NCI-H1092 treated with DMSO at 0.1 percent for 48 hours (cell line): ENCODE data around the gene FHIT.
"Not testable (repeated sequence)": the region's sequence is repeated elsewhere in the genome, so short reads cannot be mapped to it uniquely, and the experiment has no call there.

Source experiments
- DNase-seq: peaks from one replicate; lab custom pipeline; 2025; lab: John Stamatoyannopoulos, UW

FHIT gene

GRCh38 chr3:60557122-60557521, 694.1 kb downstream of the FHIT start:
- no peak for DNase-seq

DNA sequence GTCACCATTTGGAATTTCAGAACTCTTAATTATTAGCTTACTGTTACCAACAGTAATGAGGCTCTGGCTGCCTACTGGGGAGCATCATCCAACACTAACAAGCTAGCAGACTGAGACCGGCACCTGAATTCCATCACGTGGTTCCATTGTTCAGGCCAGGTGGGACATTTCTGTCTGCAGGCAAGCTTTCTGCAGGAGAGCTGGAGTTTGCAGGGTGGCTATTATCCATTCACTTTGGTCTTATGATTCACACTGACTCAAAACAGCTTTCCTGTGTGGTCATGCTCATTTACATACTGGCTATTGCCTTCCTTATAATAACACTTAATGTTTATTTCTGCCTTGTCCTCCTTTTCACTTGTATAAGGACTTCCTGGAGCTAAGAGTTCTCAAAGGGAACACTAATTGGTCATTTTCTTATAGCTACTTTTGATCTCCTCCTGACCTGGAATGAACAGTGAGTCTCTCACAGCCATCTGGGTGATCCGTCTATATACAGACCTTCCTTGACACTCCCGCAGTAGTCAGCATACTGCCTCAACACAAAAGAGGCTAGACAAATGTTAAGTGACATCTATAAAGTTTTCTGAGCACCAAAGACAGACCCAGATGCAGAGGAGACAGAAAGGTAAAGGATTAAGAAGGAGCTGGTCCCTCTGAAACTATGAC, 695.4 kb downstream of the FHIT start:
- no peak for DNase-seq

DNA sequence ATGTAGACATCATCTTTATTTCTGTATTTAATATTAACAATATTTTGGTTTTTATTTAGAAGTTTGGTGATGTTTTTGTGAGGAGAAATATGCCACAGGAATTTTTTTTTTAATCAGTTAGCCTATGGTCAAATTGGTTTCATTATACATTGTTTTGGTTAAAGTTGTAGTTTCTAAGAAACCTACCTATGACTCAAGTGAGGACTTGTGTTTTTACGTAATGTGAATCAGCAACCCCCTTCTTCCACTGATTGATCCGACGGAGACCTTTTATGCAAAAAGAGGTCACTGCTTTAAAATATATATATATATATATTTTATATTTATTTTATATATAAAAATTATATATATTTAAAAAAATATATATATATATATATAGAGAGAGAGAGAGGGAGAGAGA, 698.1 kb downstream of the FHIT start:
- DNase-seq = no peak

- no peak for DNase-seq
These were observed 698.7 kb downstream of the FHIT start for GRCh38 chr3:60552581-60552980.

GRCh38 chr3:60551455-60552209, 699.6 kb downstream of the FHIT start:
- no peak for DNase-seq

DNA sequence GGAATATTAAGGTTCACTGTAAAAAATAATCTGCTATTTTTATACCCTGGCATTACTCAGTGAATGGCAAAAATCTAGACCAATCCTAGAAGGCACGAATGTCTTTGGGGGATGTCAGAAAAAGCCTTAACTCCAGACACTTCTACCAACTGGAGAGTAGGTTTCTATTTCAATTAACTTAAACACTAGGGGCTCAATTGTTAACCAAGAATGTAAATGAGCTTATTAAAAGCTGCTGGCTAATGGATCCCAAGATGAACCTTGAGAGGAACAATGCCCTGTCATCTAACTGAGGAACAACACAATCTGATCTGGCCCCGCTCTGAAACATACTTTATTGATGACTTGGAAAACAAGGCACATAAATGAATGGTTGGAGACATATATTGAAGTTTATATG, 701.4 kb downstream of the FHIT start:
- no peak for DNase-seq

DNA sequence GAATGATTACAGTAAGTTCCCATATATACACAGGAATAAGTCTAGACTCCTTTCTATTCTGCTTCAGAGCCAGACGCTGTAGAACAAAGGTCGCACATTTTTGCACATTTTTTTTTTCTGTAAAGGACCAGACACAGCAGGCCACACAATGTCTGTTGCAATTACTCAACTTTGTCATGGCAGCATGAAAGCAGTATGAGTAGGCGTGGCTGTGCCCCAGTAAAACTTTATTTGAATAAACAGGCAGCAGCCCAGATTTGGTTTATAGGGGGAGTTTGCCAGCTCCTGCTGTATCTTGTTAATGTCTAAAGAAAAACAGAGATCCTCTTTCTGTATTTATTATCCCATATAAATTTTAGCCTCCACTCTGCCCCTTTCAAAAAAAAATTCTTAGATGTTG, 708.3 kb downstream of the FHIT start:
- no peak for DNase-seq

GRCh38 chr3:60539394-60539793, 711.9 kb downstream of the FHIT start:
- not testable (repeated sequence) for DNase-seq

- peak; percentile 89 for DNase-seq
These were observed 714.8 kb downstream of the FHIT start for GRCh38 chr3:60536420-60536819.

DNA sequence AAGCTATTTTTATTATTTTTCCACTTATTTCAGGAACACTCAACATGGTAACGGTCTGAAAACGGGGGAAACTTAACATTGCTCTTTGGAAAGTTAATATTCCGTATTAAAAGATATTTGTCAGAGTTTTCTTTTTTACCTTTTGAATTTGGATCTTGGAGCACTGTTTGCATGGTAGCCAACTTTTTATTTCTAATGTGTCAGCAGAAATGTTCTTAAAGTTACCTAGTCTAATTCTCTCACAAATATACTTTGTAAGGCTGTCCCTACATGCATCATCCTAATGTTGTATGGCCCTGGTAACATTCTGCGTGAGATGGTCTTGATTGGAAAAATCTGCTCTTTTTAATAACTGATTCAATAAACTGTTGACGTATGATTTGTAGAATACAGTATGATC, 719.5 kb downstream of the FHIT start:
- DNase-seq = no peak

DNA sequence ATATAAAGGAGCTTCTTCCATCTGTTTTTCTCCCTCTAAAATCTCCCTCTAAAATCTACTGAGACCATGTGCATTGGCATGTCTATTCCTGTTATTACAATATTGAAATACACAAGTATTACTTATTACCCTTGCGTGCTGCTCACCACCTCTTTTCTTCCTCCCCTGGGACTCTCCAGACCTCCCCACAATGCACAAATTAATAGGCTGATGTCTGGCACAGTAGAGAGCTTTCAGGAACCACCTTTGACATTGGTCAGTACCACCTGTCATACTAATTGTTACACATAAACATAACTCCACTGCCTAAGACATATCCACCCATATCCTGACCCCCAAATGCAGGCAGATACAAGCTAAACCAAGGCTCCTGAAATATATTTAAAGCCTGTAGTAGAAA, 722.6 kb downstream of the FHIT start:
- DNase-seq = no peak

- DNase-seq = no peak
These were observed 727.7 kb downstream of the FHIT start for GRCh38 chr3:60523536-60523935.

DNA sequence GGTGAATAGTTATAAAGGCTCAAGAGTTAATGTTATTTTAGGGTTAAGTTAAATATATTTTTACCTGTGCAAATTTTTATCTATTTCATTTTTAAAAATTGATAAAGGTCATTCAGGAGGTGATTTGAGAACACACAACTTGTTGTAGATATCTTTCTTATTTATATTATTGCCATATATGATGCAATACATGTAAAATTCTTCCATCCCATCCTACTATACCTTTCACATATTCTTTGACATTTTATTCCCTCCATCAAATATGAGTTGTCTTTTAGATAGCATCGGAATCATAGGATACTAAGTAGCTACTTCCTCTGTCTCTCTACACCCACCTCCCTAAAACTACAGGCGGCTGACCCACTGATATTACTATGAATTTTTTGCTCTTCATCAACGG, 734.1 kb downstream of the FHIT start:
- no peak for DNase-seq

DNA sequence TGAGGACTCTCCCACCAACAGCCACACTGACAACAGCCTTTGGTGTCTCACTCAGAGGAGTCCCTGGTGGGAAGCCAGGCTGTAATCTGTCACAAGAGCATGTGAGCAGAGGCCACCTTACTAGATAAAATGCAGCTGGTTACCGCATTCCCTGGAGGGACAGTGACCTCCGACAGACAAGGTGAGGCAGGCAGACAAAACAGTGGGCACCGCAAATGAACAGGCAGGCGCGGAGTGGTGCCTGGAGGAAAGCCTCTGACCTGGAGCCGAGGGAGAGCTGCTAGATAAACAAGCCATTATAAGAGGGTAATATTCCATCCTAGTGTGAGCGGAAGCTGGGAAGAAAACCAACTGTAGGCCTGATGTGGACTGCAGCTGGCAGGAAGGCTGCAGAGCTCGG, 736.4 kb downstream of the FHIT start:
- peak; percentile 23 for DNase-seq

DNA sequence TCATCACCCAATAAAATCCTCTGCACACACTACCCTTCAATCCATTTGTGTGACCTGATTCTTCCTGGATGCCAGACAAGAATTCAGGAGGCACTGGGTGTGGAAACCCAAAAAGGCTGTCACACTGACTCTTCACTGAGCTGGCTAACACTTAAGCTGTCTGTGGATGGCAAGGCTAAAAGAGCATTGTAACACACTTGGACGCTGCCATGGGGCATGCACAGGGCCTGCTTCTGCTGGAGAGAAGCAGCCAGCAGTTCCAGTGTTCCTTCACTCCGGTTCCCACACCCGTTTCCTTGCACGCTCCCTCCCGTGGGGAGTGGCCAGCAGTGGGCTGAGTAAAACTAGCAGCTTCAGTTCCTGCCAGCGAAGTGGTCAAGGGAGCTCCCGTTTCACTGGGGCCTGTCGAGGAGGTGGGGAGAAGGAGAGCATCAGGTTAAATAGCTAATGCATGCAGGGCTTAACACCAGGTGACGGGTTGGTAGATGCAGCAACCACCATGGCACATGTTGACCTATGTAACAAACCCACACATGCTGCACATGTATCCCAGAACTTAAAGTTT, 737.1 kb downstream of the FHIT start:
- no peak for DNase-seq

DNA sequence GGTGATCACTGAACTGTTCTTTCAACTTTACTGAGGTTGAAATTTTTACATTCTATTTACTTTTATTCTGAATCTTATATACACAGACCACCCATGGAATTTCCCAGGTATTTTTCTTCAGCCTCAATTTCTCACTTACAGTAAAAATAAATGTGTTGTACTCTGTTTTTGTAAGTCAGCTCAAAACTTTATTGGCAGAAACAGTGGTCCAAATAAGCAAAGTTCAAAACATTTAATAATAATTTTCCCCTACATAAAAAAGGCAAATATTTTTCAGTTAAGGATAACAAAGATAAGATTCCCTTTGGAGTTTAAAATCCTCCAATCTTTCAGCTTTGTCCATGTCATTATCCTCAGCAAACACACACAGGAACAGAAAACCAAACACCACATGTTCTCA, 738.0 kb downstream of the FHIT start:
- no peak for DNase-seq

DNA sequence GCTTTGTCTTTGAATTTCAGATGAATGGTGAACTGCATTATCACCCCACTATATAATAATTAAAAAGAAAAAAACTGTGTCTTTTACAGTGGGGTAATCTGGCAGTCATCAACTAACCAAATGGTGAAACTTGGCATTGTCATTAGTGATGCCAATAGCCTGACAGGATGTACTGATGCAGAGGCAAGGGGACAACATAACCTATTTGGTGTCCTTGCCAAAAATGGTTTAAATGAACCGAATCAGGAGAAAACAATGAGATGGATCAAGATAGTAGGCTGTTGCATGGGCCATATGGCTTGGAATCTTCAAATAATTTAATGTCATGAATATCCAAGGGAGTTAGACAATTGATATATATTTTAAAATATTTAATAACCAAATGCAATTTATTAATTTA, 738.7 kb downstream of the FHIT start:
- no peak for DNase-seq

DNA sequence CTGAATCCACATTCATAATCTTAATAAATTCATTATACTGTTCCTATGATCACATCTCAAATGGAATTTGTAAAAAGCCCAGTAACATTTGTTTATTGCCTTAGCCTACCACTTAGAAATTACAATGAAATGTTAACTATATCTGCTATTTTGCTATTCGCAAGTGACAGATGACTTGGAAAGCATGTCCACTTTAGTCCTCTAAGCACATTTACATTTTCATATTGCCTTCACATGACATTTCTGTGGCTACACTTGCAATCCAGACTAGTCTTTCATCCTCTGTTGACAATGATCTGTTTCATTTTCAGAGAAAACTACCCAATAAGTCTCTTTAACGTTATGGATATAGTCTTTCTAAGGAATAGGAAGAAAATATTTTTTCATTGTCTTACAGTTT, 741.8 kb downstream of the FHIT start:
- no peak for DNase-seq

GRCh38 chr3:60504827-60505457, 746.3 kb downstream of the FHIT start:
- no peak for DNase-seq

- no peak for DNase-seq
These were observed 749.9 kb downstream of the FHIT start for GRCh38 chr3:60501314-60501713.

DNA sequence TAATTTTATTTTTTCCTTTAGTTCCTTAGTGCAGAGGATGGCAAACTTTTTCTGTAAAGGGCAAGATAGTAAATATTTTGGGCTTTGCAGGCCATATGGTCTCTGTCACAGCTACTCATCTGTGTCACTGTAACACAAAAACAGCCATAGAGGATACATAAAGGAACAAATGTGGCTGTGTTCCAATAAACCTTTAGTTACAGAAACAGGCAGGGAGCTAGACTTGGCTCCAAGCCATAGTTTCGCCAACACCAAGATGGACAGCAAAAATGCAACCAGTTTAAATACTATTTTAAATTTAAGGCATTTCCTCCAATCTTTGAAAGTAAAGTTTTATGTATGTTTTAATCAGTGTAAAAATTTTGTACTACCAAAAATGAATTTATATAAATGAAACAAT, 753.4 kb downstream of the FHIT start:
- DNase-seq = peak; percentile 74

DNA sequence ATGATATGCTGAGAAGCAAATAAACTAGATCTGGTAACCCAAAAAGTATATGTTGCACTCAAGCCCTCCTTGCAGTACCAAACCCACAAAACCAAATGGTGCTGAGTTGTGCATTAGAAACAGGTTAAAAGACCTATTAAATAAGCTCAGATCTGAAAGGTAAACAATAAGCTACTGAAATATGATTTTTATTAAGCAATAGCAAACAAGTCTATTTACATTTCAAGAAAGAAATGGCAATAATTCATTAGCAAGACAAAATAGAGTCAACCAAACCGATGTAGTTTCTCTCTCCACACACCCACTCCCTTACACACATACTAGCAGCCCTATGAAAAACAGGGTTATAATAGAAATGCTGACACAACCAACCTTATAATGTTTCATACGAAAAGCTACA, 760.3 kb downstream of the FHIT start:
- DNase-seq = no peak

DNA sequence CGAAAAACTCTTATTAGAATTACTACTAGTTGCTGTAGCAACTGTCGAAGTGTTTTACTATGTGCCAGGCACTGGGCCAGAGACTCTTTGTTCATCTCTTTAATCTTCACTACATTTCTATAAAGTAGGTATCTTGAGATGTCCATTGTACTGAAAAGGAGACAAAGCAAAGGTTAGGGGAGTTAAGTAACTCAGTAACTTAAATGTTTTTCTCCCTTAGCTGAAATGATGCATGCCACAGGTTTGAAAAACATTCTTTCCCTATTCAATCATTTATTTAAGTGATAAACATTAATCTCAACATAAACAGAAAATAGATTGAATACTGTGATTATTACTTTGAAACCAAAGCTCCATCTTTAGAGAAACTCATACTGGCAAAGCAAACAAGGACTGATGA, 776.2 kb downstream of the FHIT start:
- DNase-seq = no peak
